GM12865 (cell line): Measurements from ENCODE around the gene PDHA2.

Experiments
- DNase-seq: peaks from one replicate; pipeline ENCODE4 v3.0.0; 2010; ENCODE audit warnings: low read depth
- H3K4me3 ChIP-seq: 2 replicates; pipeline ENCODE4 v1.5.1; 2011; ENCODE audit warnings: mild to moderate bottlenecking, low read depth, low read length, control low read depth
- CTCF ChIP-seq: IDR thresholded peaks from 2 replicates; pipeline ENCODE4 v1.5.1; 2011; ENCODE audit warnings: low read length, control low read depth, low read depth, inconsistent platforms; ENCODE audit not compliant: insufficient read depth; ENCODE audit errors: missing control alignments

PDHA2 gene

GRCh38 chr4:95869961-95870500 is 30.1 kb downstream of the PDHA2 start:
- no peak for TF ChIP-seq CTCF
- no peak overlapping the region for H3K4me3 ChIP-seq
- no peak for DNase-seq

GRCh38 chr4:95877636-95878035 is 37.7 kb downstream of the PDHA2 start:
- DNase-seq, result no peak
- TF ChIP-seq CTCF, result no peak
- no peak overlapping the region for H3K4me3 ChIP-seq

GRCh38 chr4:95887551-95887950 is 47.7 kb downstream of the PDHA2 start:
- DNase-seq, result no peak
- H3K4me3 ChIP-seq, result no peak overlapping the region
- TF ChIP-seq CTCF, result no peak

GRCh38 chr4:95889662-95890061 is 49.8 kb downstream of the PDHA2 start:
- no peak for TF ChIP-seq CTCF

More at GRCh38 chr4:95889662-95890061, 49.8 kb downstream of the PDHA2 start:
- H3K4me3 ChIP-seq, result no peak overlapping the region
- no peak for DNase-seq
